HG02642 (cell line): ENCODE measurements around the gene GPHN.

Experiments used
- ATAC-seq: cut with Tn5 transposase; IDR thresholded peaks from one replicate; pipeline ENCODE4 v1.9.1; 2021; ENCODE audit warnings: mild to moderate bottlenecking; ENCODE audit not compliant: unreplicated experiment, poor library complexity

Gene GPHN

DNA sequence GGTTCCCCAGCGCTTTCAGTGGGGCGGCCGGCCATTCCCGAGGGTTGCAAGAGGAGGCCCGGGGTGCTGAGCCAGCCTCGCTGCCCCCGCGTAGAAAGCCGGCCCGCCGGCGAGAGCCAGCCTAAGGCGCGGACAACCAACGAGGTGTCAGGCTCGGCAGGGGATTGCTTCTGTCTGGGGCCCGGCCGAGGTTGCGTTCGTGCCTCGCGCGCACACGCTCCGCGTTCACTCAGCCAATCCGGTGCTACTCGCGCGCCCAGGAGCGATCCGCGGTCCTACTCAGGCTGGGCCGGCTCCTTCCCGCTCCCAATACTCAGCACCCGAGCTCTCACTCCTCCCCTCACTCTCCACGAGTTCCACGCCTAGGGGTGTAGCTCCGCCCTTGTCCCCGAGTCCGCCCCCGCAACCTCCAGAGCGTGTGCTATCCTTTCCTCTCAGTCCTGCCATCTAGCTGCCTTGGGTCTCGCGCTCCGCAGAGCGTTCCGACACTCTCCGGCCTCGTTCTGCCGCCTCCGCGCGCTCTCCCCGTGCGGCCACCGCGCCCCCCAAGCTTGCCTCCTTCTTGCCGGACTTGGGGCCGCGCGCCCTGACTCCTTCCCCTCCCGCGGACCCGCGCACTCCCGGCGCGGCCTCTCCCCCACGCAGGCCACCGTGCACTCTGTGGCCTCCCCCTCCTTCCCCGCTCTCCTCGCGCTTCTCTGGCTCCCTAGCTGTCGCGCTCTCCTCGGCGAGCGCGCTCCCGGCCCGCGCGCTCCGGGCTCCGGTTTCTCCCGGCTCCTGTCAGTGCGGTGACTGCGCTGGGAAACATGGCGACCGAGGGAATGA lies at the start of gene GPHN:
Gene GPHN, plus strand, starts transcription at position 426 of the 825 bp plus-strand sequence.
- ATAC-seq, result peak; percentile 89

GRCh38 chr14:66459603-66460002 lies 48.3 kb upstream of the GPHN start:
- ATAC-seq, result no peak

- no peak for ATAC-seq
Measured at GRCh38 chr14:66464261-66464660, 43.7 kb upstream of the GPHN start.

GRCh38 chr14:66468778-66469367 lies 39.1 kb upstream of the GPHN start:
- no peak for ATAC-seq

DNA sequence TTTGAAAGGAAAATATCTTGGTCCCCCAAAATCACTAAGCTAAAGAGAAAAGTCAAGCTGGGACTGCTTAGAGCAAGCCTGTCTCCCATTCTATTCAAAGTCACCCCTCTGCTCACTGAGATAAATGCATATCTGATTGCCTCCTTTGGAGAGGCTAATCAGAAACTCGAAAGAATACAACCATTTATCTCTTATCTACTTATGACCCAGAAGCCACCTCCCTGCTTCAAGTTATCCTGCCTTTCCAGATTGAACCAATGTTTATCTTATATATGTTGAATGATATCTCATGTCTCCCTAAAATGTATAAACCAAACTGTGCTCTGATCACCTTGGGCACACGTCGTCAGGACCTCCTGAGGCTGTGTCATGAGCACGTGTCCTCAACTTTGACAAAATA lies 36.4 kb upstream of the GPHN start:
- ATAC-seq, result no peak

DNA sequence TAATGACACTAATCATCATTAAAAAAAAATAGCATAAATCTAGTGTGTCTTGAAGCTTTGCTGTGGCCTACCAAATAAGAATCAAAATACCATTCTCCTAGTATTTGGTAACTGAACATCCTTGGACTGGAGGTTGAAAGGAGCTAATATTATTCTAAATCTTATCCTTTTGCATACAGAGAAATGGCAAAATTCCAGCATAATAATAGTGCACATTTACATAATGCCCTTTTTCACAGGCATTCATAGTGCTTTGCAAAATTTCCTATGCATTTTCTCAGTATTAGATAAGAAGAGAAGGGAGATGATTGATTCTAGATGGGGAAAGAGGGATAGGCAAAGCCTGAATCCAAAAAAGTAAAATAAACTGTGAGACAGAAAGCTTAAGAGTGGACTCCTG lies 35.7 kb upstream of the GPHN start:
- ATAC-seq, result no peak

DNA sequence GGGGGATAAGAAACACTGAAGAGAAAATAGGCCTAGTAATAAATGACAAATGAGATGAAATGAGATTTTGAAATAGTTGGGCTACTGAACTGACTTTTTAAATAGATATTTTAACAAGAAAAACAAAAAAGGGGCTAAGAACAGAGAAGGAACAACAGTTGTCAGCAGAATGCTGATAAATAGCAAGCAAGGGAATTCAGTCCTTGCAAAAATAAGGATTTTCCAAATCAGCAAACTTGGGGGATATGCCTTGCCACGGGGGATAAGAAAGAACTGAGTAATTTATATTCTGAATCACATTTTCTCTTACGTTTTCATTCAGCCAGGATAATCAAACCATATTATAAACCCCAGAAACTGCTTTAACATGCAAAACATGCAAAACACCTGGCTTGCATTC lies 34.7 kb upstream of the GPHN start:
- ATAC-seq, result no peak

DNA sequence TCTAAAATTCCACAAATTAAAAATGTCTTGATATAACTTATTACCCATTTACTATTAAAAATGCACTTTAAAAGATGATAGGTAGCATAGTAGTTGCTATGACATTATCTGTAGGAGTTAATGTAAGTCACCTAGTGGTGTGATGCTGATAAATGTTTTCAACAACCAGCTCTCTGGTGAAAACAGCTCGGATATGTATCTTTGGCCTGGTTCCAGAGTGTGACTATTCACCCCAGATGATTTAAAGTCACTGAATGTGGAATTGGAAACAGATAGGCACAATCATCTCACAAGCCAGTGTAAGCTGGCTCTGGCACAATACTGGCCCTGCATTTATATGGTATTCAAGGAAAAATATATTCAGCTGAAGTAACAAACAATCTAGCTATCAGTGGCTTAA lies 31.0 kb upstream of the GPHN start:
- ATAC-seq, result no peak

DNA sequence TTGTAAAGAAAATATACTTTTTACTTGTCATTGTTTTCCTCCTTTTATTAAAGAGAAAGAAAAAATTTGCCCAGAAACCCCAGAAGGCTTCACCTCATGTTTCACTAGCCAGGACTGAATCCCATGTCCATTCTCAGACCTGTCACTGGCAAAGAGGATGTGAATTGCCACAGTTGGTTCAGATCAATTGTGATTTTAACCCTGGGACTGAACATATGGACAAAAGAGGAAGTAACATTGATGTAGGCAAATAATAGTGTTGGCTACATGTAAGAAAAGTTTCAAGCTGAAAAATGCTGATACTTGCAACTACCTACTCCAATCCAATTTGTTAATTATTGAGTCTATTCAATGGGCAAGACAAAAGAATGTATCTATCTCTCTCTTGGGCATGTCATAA lies 30.4 kb upstream of the GPHN start:
- no peak for ATAC-seq

DNA sequence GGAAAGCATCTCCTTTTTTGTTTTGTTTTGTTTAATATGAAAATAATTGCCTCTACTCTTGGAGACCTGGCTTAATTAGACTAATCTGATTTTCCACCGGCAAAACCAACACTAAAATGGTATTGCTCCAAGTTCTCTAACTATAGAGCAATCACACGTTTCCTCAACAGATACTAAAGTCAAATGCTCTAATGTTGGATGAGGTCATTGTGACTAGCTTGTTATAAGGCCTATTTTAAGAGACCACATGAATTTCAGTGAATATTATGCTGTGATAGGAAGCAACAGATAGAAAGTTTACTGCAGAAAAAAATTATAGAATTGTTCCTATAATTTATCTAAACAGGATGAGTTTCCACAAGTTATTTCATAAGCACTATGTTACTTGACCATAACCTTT lies 25.1 kb upstream of the GPHN start:
- ATAC-seq, result no peak

DNA sequence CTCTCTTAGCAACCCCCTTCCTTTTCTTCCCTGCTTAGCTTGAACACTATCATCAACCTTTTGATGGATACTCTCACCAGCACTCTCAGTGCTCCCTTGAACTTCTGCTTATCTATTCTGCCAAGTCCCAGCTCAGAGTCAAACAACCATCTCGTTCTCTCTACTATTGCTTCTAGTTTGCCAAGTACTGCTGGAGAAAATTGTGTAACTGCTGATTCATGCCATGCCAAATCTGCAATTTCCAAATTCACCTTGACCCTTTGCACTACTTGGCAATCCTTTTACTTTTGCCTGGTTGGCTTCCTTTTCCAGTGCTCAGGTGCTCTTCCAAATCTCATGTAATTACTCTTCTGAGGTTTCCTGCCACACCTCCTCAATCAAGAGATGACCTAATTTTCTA lies 24.6 kb upstream of the GPHN start:
- ATAC-seq, result no peak

- no peak for ATAC-seq
Measured at GRCh38 chr14:66485029-66485428, 22.9 kb upstream of the GPHN start.

GRCh38 chr14:66485910-66486421 lies 22.0 kb upstream of the GPHN start, which contains the start of gene CCDC196:
Gene CCDC196, plus strand, starts transcription at chr14:66486371. Its CDS starts 132 bp downstream, at chr14:66486503.
- no peak for ATAC-seq

DNA sequence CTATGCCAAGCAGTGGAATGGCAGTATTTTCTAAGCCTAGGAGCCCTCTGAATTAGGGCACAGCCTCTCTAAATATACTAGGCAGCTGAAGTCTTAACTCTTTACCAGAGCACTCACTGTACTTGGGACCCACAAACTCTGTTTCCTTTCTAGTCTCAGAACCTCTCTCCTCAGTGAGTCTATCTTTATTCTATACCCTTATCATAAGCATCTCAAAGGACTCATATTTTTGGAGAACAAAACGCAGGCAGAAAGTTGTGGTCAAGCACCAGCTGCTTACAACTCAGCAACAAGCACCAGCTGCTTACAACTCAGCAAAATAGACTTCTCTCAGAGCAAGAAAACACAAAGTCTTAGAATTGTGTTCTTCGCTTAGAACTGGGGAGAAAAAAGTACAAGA lies 20.8 kb upstream of the GPHN start:
- ATAC-seq, result no peak

DNA sequence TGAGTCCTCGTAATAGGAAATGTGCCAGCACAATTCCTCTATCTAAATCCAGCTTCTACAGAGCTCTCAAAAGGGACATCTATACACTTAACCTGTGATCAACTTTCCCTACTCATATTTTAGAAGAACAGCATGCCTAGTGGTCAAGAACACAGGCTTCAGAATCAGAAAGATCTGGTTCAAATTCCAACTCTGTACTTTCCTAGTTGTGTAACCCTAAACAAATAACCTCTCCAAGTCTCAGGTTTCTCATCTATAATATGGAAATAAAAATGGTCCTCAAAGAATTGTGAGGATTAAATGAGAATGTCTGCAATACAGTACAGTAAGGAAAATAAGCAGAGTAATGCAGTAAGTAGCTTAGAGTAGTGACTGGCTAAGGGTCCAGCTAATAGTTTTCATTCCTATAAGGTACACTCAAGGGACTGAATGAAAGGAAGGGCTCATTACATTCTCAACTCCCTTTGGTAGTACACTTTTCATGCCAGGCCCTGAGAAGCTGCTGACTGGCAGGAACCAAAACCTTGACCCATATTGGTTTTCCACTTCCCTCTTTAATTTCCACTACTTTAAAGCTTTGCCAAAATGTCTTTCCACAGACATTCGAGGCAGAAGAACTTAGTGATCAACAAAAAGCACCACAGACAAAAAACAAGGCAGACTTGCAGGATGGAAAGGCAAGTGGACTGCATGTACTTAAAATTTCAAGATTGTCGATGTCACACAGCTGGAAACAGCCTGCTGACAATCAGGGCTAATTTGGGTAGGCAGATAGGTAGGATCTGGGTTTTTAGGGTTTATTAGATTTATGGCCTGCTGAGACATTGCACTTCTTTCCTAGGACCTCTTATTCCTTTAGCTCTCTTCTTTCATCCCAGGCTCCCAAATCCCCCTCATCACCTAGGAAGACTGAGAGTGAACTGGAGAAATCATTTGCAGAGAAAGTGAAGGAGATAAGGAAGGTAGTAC lies 17.5 kb upstream of the GPHN start:
- ATAC-seq, result no peak

- ATAC-seq, result no peak
Measured at GRCh38 chr14:66493750-66494149, 14.2 kb upstream of the GPHN start.

DNA sequence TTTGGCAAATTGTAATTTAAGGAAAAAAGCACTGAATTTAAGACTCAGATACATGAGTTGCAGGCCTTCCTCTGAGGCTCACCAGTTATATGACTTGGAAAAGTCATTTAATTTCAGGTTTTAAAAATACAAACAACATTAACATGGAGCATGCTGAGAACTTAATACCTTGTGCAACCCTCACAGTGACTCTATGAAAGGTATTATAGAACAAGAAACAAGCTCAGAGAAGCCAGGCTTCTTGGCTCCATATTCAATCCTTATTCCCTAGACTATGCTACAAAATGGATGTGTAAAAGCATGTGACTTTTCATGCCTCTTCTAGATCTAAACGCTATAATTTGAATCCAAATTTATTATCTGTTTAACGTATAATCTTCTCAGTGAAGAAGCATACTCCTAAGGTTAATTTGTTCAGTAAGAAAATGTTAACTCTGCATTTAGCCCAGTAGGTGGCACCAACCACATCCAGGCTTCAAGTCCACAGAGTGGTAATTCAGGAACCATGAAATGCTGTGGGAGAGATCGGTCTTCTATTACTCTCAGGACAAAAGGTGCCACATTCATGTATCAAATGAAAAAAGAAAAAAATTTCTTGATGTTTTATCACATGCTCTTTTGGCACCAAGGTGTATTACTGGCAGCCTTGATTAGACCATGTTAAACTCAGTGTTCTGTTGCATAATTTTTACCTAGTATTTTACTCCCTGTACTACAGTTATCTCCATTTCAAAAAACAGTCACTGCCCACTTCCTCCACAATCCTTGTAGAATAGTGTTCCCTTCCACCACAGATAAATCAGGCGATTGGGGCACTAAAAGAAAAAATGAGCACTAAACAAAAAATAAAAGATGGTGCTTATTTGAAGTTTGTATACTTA lies 12.5 kb upstream of the GPHN start:
- peak; percentile 85 for ATAC-seq

DNA sequence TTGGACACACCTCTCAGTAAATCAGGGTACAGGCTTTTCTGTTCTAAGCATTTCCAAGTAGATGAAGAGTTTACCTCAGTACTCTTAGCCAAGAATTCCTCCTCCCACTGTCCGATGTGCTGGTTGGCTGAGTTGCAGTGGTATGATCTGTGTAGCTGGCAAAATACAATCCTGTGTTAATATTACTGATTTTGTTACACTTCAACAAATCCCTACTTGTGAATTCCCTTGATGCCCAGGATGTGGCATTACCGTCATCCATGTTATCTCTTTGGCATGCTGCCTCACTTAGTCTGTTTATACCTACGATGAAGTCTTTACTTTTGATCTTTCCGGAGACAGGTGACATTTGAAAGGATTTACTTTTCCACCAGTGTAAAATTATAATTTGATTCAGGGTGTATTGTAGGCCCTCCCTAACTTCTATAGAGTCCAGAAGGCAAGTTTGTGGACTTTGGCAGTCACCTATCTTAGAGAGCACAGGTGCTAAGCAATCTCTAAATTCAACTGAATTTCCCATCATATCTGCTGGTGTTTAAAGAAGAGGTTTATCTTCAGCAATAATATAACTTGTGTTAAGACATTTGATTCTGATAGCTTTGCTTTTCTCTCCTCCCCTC lies 11.6 kb upstream of the GPHN start:
- ATAC-seq, result no peak

DNA sequence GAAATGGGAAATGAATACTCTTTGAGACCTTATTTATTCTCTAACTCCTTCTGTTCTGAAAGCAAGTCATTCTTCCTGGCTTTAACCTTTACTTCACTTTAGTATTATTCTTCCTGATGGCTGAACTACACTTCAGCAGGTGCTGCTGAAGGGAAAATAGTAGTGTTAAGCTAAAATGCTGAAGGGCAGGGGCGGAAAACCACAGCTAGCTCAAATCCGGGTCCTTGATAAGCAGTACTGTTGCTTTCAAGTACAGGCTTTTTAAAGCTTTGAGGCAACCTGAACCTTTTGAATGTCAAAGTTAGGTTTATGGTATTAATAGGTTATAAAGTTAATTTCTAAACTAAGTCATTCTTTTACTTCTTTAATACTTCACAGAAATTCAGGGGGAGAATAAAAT lies 11.0 kb upstream of the GPHN start:
- ATAC-seq, result no peak
